Measurements from ENCODE around the gene SULT4A1. TPM values are rescaled to one million over a fixed set of nuclear protein-coding genes. Genes with fewer than 3 reads are reported as not detected.

SULT4A1 gene
- total RNA-seq, 1 experiment from 2014 or later, result 0.15 TPM

DNA sequence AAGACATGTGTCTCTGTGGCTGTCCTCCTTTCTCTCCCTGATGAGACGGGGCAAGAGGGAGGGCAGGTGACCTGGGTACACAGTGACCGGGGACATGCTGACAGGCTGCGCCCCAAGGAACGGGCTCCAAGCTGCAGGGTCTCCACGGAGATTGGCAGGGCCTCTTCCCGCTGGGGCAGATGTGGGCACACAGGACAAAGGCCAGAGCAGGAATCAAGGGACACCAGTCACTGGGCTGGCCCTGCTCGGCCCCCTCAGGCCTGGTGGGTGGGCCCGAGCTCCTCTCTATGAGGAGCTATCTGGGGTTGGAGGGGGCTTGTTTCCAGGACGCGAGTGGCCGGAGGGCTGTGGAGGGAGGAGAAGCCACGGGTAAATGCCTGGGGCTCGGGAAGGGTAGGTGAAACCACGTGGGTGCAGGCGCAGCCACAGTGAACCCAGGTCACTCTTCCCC, 18.3 kb upstream of the SULT4A1 start:
- Histone ChIP-seq H3K36me3 (ENCODE audit: insufficient read depth, low read length, poor library complexity, severe bottlenecking) (no peaks in the 10 kb centered on the region), H3K4me1 (ENCODE audit: insufficient read depth, low read length, poor library complexity, severe bottlenecking) (no peaks in the 10 kb centered on the region), H3K4me3 (ENCODE audit: low read depth, low read length, poor library complexity, severe bottlenecking) (no peak overlapping the region), H3K27ac (ENCODE audit: low read depth, low read length, poor library complexity, severe bottlenecking) (no peak overlapping the region), H3K27me3 (replicated peaks; ENCODE audit: insufficient read depth, low read depth, low read length, poor library complexity) (peaks cover 26% of the 10 kb centered on the region), H3K9me3 (ENCODE audit: low read depth, low read length, poor library complexity, severe bottlenecking) (no peaks in the 10 kb centered on the region)
- ChIA-PET POLR2A (ENCODE audit: low non-redundant PET) (no interaction called here), CTCF (interaction anchor here (0.6 kb wide), 1 partner anchor 367 kb away, joined by 5 read pairs; no protein-coding TSS in a partner anchor)
- intact Hi-C loops (cut with micrococcal nuclease; ENCODE audit: unreplicated experiment), result loop anchor here (5.0 kb wide), 1 partner anchor 67 kb away; no protein-coding TSS in a partner anchor
- TF ChIP-seq EZH2 (IDR thresholded peaks at IDR 0.05; ENCODE audit: borderline replicate concordance, low read depth, low read length, poor library complexity, severe bottlenecking), result no peak
- TF ChIP-seq, protein P1, sequence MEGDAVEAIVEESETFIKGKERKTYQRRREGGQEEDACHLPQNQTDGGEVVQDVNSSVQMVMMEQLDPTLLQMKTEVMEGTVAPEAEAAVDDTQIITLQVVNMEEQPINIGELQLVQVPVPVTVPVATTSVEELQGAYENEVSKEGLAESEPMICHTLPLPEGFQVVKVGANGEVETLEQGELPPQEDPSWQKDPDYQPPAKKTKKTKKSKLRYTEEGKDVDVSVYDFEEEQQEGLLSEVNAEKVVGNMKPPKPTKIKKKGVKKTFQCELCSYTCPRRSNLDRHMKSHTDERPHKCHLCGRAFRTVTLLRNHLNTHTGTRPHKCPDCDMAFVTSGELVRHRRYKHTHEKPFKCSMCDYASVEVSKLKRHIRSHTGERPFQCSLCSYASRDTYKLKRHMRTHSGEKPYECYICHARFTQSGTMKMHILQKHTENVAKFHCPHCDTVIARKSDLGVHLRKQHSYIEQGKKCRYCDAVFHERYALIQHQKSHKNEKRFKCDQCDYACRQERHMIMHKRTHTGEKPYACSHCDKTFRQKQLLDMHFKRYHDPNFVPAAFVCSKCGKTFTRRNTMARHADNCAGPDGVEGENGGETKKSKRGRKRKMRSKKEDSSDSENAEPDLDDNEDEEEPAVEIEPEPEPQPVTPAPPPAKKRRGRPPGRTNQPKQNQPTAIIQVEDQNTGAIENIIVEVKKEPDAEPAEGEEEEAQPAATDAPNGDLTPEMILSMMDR (conservative IDR thresholded peaks at IDR 0.05; ENCODE audit: low read depth, low read length), result no peak
- BruUV-seq (replicated peaks), result no TSS peak
- no peak for DNase-seq (ENCODE audit: low spot score)

DNA sequence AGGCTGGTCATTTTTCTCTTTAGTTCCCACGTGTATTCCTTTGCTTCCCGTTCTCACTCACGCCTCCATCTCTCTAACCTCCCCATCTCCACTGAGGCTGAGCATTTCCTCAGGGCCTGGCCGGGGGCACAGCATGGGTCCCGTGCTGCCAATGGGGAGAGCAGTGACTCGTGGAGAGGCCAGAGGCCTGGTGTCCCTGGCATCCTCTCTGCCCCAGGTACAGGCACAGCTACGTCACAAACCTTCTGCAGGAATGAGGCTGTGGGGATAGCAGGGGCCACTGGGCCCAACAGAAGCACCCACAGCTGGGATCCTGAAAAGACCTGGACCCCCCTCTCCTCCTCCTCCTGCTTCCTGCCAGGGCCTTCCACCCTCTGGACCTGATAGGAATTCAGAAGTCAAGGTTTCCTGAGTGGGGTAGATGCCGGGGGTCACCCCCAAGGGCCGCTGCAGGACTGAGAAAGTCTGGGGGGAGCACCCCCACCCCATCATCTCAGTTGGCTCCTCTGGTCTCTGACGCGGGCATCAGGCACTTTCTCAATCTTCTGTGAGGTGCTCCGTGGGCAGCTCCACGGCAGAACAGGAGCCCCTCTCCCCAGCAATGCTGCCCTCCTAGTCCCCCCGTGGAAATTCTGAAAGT, 17.7 kb upstream of the SULT4A1 start:
- no peak overlapping the region for H3K27ac ChIP-seq (ENCODE audit: low read depth, low read length, poor library complexity, severe bottlenecking)
- ChIA-PET CTCF (interaction anchor here (0.6 kb wide), 1 partner anchor 367 kb away, joined by 5 read pairs; no protein-coding TSS in a partner anchor), POLR2A (ENCODE audit: low non-redundant PET) (no interaction called here)
- intact Hi-C loops (cut with micrococcal nuclease; ENCODE audit: unreplicated experiment), result loop anchor here (5.0 kb wide), 1 partner anchor 67 kb away; no protein-coding TSS in a partner anchor
- no TSS peak for BruUV-seq (replicated peaks)
- DNase-seq (ENCODE audit: low spot score), result no peak
- no peak overlapping the region for H3K4me3 ChIP-seq (ENCODE audit: low read depth, low read length, poor library complexity, severe bottlenecking)
- H3K36me3 ChIP-seq (ENCODE audit: insufficient read depth, low read length, poor library complexity, severe bottlenecking), result no peaks in the 10 kb centered on the region
- H3K4me1 ChIP-seq (ENCODE audit: insufficient read depth, low read length, poor library complexity, severe bottlenecking), result no peaks in the 10 kb centered on the region
- no peak for TF ChIP-seq EZH2 (IDR thresholded peaks at IDR 0.05; ENCODE audit: borderline replicate concordance, low read depth, low read length, poor library complexity, severe bottlenecking)
- TF ChIP-seq, protein P1 (conservative IDR thresholded peaks at IDR 0.05; ENCODE audit: low read depth, low read length), result no peak
- H3K9me3 ChIP-seq (ENCODE audit: low read depth, low read length, poor library complexity, severe bottlenecking), result no peaks in the 10 kb centered on the region
- peaks cover 26% of the 10 kb centered on the region for H3K27me3 ChIP-seq (replicated peaks; ENCODE audit: insufficient read depth, low read depth, low read length, poor library complexity)

DNA sequence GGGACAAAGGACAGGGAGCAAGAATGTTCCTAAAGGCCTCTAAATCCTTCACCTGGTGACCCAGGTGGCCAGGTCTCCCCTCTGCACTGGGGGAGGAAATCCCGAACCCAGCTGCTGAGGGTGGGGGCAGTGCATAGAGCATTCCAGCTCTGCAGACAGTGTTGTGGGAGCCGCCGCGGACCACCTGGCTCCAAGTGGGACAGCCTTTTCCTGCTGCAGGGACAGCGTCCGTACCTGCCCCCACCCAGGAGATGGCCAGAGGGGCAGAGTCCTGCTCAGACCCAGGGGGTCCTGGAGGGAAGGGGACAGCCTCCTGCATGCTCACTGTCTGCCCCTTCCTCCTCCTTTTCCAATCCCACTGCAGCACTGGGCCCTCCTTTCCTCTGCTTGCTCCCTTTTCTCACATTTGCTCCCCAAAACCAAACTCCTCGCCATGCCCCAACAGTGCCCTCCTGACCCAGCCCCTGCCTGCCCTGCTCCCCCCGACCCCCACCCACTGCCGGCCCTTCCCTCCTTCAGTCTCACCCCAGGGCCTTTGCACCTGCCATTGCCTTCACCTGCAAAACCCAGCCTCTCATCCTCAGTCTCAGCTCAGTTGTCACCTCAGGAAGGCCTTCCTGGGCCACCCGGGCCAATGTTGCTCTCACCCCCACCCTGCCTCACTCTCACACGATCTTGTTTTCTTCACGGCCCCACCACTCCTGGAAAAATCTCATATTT, 16.7 kb upstream of the SULT4A1 start:
- Histone ChIP-seq H3K27me3 (replicated peaks; ENCODE audit: insufficient read depth, low read depth, low read length, poor library complexity) (peaks cover 26% of the 10 kb centered on the region), H3K9me3 (ENCODE audit: low read depth, low read length, poor library complexity, severe bottlenecking) (no peaks in the 10 kb centered on the region), H3K4me3 (ENCODE audit: low read depth, low read length, poor library complexity, severe bottlenecking) (no peak overlapping the region), H3K36me3 (ENCODE audit: insufficient read depth, low read length, poor library complexity, severe bottlenecking) (no peaks in the 10 kb centered on the region), H3K4me1 (ENCODE audit: insufficient read depth, low read length, poor library complexity, severe bottlenecking) (no peaks in the 10 kb centered on the region), H3K27ac (ENCODE audit: low read depth, low read length, poor library complexity, severe bottlenecking) (no peak overlapping the region)
- no TSS peak for BruUV-seq (replicated peaks)
- POLR2A ChIA-PET (ENCODE audit: low non-redundant PET), result no interaction called here
- CTCF ChIA-PET, result no interaction called here
- intact Hi-C loops (cut with micrococcal nuclease; ENCODE audit: unreplicated experiment), result no loop called here
- no peak for TF ChIP-seq EZH2 (IDR thresholded peaks at IDR 0.05; ENCODE audit: borderline replicate concordance, low read depth, low read length, poor library complexity, severe bottlenecking)
- TF ChIP-seq, protein P1 (conservative IDR thresholded peaks at IDR 0.05; ENCODE audit: low read depth, low read length), result no peak
- no peak for DNase-seq (ENCODE audit: low spot score)
